Stomach smooth muscle (tissue), 2 donors: ENCODE measurements around the gene FARP1.
A peak's percentile ranks its signal among the peaks of the same experiment; 100 is the strongest.

Experiments
- H3K27ac ChIP-seq: one replicate; pipeline ENCODE4 v1.7.0; 2013; ENCODE audit warnings: mild to moderate bottlenecking, low read length, inconsistent platforms
- H3K27me3 ChIP-seq, 2 donors: one replicate each; pipeline ENCODE4 v1.7.0; 2013; ENCODE audit warnings: low read length in 2 of 2; ENCODE audit not compliant: insufficient read depth in 2 of 2, control insufficient read depth in 1 of 2
- H3K36me3 ChIP-seq, 2 donors: one replicate each; pipeline ENCODE4 v1.7.0; 2013; ENCODE audit warnings: low read length in 2 of 2; ENCODE audit not compliant: control insufficient read depth in 2 of 2, insufficient read depth in 2 of 2
- H3K4me1 ChIP-seq: one replicate; pipeline ENCODE4 v1.7.0; 2013; ENCODE audit warnings: low read length; ENCODE audit not compliant: control insufficient read depth, insufficient read depth
- H3K4me3 ChIP-seq, 2 donors: one replicate each; pipeline ENCODE4 v1.7.0; 2013; ENCODE audit warnings: low read length in 2 of 2
- H3K9ac ChIP-seq, 2 donors: one replicate each; pipeline ENCODE4 v1.7.0; 2013; ENCODE audit warnings: low read length in 2 of 2, mild to moderate bottlenecking in 1 of 2
- H3K9me3 ChIP-seq, 2 donors: one replicate each; pipeline ENCODE4 v1.7.0; 2013; ENCODE audit warnings: low read length in 2 of 2; ENCODE audit not compliant: control insufficient read depth in 2 of 2
- donor health status: healthy.
- donor health status: Pancreatic carcinoma.

Gene FARP1

DNA sequence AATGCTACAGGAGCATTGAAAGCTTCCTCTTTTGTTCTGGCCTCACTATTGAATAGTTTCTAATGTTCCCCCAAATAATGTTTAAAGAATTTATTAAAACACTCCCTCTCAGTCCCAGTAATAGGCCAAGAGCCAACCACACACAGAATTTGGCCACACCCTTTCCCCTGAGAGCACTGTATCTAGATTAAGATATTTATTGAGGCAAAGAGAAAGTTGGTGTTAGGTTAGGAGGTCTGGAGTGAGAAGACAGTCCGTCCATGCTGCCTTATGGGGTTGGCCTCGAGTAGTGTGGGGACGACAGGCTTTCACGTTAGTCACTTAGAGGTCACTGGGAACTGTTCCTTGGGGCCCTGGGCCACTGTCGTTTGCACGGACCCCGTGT, 157.1 kb downstream of the FARP1 start:
- Histone ChIP-seq H3K27me3 (no peaks in the 10 kb centered on the region), H3K9ac (no peak overlapping the region), H3K36me3 (no peaks in the 10 kb centered on the region), H3K4me3 (peak overlapping the region in 1 of 2 donors; percentile 29), H3K4me1 (peaks cover 44% of the 10 kb centered on the region), H3K9me3 (no peaks in the 10 kb centered on the region), H3K27ac (peak overlapping the region; percentile 31)

DNA sequence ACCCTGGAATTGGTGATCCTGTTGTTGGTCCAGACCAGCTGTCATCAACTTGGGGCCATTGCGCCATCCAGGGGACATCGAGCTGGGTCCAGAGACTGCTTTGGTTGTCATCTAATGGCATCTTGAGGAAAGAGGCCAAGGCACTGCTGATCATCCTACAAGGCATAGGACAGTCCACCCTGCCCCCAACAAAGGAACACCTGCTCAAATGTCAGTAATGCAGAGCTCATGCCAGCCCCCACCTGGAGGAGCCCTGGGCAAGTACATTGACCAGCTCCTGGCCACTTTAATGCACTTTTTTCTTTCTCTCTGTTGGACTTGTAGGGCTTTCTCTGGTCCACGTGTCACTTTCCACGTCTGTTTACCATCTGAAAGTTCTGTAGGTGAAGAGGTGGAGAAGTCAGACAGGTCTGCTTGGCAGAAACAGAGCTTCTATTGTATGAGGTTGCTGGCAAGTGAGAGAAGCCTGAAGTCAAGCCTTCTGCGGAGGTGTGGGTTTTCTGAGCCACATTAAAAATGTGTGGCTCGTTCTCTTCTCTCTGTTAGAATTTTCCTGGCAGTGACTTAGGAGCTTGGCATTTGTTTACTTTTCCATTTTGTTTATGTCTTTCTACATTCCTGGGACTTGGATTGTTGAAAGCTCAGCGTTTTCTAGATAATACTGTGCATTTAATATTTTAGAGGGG, 158.2 kb downstream of the FARP1 start:
- Histone ChIP-seq H3K4me3 (peak overlapping the region; percentile 21 to 64), H3K9ac (peak overlapping the region in 1 of 2 donors; percentile 1), H3K36me3 (no peaks in the 10 kb centered on the region), H3K27ac (peak overlapping the region; percentile 76), H3K4me1 (peaks cover 35% of the 10 kb centered on the region), H3K9me3 (no peaks in the 10 kb centered on the region), H3K27me3 (no peaks in the 10 kb centered on the region)

DNA sequence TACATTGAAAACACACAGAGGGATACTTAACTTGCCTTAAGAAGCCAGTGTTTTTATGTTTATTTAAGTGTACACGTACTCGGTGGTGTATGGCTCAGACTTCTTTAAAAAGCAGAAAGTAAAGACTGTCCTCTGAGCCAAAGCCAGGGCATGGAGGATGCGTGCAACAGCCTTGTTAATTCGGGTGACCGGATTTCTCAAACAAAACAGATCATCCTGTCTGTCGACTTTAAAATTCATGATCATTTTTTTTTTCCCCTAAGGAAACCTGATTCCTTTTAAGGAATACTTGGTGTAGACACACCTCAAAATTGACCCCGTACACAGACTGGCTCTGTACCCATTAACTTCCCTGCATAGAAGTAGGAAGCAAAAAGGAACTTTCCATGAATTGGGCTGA, 158.8 kb downstream of the FARP1 start:
- H3K4me3 ChIP-seq, result peak overlapping the region; percentile 21 to 64
- peaks cover 35% of the 10 kb centered on the region for H3K4me1 ChIP-seq
- H3K36me3 ChIP-seq, result no peaks in the 10 kb centered on the region
- peak overlapping the region; percentile 76 for H3K27ac ChIP-seq
- no peaks in the 10 kb centered on the region for H3K27me3 ChIP-seq
- peak overlapping the region in 1 of 2 donors; percentile 1 for H3K9ac ChIP-seq
- no peaks in the 10 kb centered on the region for H3K9me3 ChIP-seq

DNA sequence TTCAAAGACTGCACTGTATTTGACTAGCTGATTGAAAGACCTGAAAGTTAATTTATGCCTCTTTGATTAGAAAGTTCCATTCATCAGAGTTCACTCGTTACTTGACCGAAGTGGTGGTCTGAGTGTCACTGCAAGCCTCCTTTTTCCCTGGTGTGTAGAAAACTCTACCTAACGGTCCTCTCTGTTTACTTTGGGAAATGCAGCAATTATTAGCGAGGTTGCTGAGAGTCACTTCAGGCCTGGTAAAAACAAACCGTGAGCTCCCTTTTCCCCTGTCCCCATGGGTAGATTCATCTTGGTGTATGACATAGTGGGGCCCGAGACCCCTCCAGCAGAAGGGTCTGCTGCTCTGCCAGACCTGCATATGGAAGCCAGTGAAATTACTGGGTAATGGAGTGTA, 161.0 kb downstream of the FARP1 start:
- peaks cover 41% of the 10 kb centered on the region for H3K4me1 ChIP-seq
- no peaks in the 10 kb centered on the region for H3K27me3 ChIP-seq

DNA sequence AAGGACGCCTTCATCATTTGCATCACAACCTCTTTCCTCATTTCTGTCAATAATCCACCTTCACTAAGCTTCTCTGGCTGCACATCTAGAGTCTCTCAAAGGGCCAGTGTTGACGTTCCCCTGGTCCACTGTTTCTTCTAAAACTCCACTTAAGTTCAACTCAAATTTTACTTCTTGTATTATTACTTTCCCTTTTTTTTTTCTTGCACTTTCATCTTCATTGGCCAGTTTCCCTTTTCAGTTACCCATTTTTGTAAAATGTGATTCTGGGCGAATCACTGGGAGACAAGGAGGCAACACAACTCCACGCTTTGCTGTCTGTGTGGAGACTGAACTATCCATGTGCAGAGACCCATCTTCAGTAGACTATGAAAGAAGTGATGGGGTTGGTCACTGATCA, 162.8 kb downstream of the FARP1 start:
- Histone ChIP-seq H3K9me3 (no peaks in the 10 kb centered on the region), H3K9ac (no peak overlapping the region), H3K4me3 (no peak overlapping the region), H3K36me3 (peaks cover 0 to 2% of the 10 kb centered on the region in 2 donors), H3K27me3 (no peaks in the 10 kb centered on the region), H3K27ac (no peak overlapping the region), H3K4me1 (peaks cover 26% of the 10 kb centered on the region)

More for the DNA sequence above, 161.0 kb downstream of the FARP1 start:
- Histone ChIP-seq H3K27ac (no peak overlapping the region), H3K9ac (no peak overlapping the region), H3K36me3 (no peaks in the 10 kb centered on the region), H3K9me3 (no peaks in the 10 kb centered on the region), H3K4me3 (no peak overlapping the region)

DNA sequence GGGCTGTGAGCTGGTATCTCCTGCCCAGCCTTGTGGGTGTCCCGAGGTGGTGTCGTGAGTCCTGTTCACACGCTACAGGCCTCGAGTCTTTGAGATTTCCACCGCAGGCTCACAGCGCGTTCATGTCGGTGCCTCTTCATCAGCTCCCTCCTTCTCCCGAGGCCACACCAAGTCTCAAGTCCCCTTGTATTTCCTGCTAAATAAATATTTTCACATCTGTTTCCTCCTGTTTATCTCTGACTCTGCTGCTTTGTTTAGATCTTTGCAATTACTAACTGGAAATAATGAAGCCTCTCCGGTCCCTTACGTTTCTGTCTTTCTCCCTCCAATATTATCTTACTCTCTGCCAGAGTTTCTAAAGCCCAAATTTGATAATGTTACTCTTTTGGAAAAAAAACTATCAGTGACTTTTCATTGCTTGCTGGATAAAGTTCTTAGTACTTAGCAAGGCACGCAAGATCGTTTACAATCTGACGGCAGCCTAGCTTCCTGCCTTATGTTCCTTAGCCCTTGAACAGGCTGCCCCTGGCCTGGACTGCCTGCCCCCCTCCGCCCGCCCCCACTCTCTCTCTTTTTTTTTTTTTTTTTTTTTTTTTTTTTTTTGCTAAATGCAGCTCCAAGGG, 164.7 kb downstream of the FARP1 start:
- Histone ChIP-seq H3K27ac (peak overlapping the region; percentile 66), H3K27me3 (no peaks in the 10 kb centered on the region), H3K36me3 (peaks cover 0 to 2% of the 10 kb centered on the region in 2 donors), H3K4me1 (peaks cover 12% of the 10 kb centered on the region), H3K9me3 (no peaks in the 10 kb centered on the region), H3K4me3 (peak overlapping the region in 1 of 2 donors; percentile 1), H3K9ac (peak overlapping the region in 1 of 2 donors; percentile 22)

DNA sequence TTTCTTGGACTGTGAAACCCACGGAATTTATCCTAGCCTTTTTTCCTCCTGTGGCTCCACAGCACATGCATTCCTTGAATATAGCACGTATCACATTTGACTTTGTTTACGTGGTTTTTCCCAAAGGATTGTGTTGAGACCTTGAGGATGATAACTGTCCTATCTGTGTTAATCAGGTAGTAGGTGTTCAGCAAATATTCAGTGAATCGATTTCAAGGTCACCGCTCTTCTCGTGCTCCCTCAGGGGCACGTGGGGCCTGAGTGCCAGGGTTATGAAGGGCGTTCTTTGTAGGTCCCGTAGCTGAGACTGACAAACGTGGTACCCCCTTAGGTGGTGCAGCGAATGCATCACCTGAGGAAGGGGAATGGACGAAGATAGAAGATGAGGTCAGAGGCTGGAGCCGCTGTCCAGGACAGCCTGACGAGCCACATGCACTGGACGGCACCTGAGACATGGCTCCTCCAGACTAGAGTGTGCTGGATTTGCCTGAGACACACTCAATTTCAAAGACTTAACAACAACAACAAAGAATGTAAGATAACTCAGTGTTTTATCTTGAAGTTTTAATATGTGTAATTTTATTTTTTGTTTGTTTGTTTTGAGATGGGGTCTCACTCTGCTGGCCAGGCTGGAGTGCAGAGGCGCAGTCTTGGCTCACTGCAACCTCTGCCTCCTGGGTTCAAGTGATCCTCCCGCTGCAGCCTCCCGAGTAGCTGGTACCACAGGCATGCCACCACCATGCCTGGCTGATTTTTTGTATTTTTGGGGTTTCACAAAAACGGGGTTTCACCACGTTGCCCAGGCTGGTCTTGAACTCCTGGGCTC, 165.4 kb downstream of the FARP1 start:
- Histone ChIP-seq H3K4me3 (peak overlapping the region; percentile 10 to 32), H3K27me3 (no peaks in the 10 kb centered on the region), H3K27ac (peak overlapping the region; percentile 66), H3K4me1 (peaks cover 12% of the 10 kb centered on the region), H3K36me3 (peaks cover 0 to 2% of the 10 kb centered on the region in 2 donors), H3K9ac (peak overlapping the region in 1 of 2 donors; percentile 42), H3K9me3 (no peaks in the 10 kb centered on the region)

DNA sequence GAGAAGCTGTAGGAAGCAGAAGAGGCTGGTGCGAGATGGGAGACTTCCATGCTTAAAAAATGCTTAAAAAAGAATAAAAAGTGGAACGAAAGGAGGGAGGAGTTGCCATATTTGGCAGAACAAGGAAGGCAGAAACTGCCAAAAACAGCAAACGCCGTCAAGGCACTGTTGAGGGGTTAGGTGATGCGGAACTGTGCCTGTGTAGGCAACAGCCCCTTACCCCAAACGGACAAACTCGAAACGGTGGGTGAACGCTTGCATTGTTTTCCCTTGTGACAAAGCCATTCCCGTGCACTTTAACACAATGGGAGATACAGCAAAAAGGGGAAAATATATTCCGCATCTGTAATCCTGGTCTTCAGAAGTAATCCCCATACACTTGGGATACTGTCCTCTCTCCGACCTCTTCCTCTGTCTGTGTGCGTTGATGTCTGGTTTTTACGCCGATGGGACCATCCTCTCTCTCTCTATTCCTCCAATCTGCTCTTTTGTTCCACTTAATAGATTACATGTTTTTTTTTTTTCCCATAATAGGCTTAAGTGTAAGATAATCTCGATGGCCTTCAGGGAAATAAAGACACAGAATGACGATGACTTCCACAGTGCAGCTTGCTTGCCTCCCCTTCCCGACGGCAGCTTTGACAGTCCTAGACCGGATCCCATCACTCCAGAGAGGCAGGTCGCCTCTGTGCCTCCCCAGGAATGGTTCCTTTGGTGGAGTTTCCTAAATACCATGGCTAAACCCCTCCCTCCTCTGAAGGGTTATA, 166.9 kb downstream of the FARP1 start:
- peaks cover 0 to 2% of the 10 kb centered on the region in 2 donors for H3K36me3 ChIP-seq
- H3K9ac ChIP-seq, result no peak overlapping the region
- H3K4me3 ChIP-seq, result no peak overlapping the region
- peaks cover 11% of the 10 kb centered on the region for H3K4me1 ChIP-seq
- H3K27ac ChIP-seq, result no peak overlapping the region
- no peaks in the 10 kb centered on the region for H3K9me3 ChIP-seq
- no peaks in the 10 kb centered on the region for H3K27me3 ChIP-seq

DNA sequence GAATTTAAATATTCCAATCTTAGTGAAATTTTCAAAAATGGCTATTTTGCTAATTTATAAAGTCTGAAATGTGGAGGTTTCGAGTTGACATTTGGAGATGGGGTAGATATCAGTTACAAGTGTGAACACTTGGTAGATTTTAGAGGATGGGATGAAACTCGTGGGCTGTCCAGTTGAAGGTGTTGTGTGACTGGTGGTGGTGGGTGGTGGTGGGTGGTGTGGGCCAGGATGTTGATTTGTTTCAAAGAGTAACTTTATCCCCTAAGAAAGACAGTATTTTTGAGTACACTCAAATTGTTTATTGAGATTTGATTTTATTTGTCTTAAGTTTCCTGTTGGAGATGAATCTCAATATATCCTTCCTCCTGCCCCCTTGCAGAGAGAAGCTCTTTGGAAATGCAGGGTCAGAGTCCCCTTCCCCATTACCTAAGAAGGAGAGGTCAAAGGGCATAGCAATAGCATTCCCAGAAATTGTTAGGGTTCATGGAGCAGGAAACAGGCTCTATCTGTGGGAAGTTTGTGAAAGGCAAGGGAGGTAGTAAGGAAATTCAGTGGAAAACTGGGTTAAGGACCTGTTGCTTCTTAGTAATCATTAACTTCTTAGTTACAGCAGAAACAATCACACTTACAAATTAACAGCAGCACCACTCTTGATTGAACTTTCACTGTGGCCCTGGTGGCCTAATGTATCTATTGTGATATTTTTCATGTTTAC, 167.7 kb downstream of the FARP1 start:
- peaks cover 0 to 2% of the 10 kb centered on the region in 2 donors for H3K36me3 ChIP-seq
- no peaks in the 10 kb centered on the region for H3K9me3 ChIP-seq
- no peak overlapping the region for H3K4me3 ChIP-seq
- no peak overlapping the region for H3K27ac ChIP-seq
- no peaks in the 10 kb centered on the region for H3K27me3 ChIP-seq
- H3K4me1 ChIP-seq, result peaks cover 11% of the 10 kb centered on the region
- no peak overlapping the region for H3K9ac ChIP-seq

DNA sequence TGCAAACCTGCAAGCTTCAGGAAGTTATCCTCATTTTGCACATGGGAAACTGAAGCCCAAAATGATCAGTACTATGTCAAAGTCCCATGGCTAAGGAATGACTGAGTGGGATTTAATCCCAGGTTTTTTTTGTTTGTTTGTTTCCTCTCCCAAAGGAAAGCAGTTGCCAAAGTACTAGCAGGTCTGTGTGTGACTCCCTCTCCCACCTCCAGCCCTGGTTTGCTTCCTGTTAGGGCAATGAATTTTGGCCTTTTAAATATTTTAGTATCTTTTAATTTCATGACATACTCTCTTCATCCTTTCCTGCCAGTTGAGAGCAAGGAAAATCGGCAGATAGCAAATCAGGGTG, 168.3 kb downstream of the FARP1 start:
- Histone ChIP-seq H3K4me1 (peaks cover 13% of the 10 kb centered on the region), H3K36me3 (peaks cover 0 to 2% of the 10 kb centered on the region in 2 donors), H3K4me3 (no peak overlapping the region), H3K9ac (no peak overlapping the region), H3K27ac (no peak overlapping the region), H3K9me3 (no peaks in the 10 kb centered on the region), H3K27me3 (no peaks in the 10 kb centered on the region)
